Middle frontal gyrus (tissue), 1 donor: ENCODE results near the gene PPP1R2.
"Not testable (repeated sequence)": the region's sequence is repeated elsewhere in the genome, so short reads cannot be mapped to it uniquely, and the experiment has no call there.

Source experiments
- DNase-seq: peaks from one replicate; pipeline ENCODE4 v3.0.0-alpha.2; 2015; ENCODE audit warnings: low spot score; ENCODE audit errors: extremely low spot score

Gene PPP1R2

GRCh38 chr3:195539479-195539878 is 3.6 kb downstream of the PPP1R2 start:
- DNase-seq: no peak

DNA sequence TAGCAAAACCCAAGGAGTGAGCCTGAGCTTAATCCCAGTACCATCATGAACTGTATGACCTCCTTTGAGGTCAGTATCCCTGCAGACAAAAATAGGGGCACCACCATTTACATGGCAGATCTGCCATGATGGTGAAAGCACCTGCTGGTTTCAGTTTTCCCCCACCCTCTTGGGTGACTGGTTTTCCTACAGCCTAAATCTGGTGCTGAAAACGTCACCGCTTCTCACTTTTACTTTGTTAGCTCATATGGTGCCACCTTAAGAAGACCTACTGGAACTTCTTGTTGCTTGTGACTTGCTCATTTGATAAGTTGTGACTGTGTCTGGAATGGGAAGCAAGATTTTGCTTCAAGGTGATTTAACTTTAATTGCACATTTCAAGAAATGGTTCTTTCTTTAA is 5.1 kb downstream of the PPP1R2 start:
- no peak for DNase-seq

DNA sequence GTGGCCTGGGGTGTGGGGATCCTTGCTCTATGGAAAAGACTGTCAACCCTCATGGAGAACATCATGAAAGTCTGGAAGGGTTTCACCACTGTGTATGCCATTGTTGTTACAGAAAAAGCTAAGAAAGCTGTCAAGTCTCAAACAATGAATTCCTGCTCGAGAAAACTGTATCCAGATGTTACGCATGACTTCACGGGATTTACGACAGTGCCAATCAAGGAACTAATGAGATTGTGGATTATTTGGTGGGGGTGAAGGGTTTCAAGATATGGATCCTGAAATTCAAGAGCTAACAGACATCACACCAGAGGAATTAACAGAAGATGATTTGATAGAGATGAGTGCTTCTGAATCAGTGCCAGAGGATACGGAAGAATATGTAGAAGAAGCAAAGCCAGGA is 7.8 kb downstream of the PPP1R2 start:
- no peak for DNase-seq

DNA sequence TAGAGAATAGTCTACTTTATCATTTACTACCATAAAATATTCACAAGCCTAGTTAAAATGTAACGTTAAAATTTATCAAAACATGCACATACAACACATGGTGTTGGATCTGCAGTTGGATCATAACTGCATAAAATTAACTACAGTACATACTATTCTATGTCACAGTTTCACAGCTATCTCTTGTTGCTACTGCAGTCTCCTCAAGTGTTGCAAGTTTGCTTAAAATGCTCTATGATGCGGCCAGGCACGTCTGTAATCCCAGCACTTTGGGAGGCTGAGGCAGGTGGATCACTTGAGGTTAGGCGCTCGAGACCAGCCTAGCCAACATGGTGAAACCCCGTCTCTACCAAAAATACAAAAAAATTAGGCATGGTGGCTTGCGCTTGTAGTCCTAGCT is 10.3 kb downstream of the PPP1R2 start:
- DNase-seq: no peak

GRCh38 chr3:195532345-195532744 is 10.8 kb downstream of the PPP1R2 start:
- no peak for DNase-seq

DNA sequence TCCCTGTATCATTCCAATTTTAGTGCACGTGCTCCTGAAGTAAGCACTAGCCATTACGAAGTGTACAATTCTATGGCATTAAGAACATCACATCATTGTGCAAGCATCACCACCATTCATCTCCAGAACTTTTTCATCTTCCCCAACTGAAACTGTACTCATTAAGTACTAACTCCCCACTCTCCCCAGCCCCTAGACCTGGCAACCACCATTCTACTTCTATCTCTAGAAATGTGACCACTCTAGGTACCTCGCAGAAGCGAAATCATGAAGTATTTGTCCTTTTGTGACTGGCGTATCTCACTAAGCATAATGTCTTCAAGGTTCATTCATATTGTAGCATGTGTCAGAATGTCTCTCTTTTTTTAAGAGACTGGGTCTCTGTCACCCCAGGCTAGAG is 11.4 kb downstream of the PPP1R2 start:
- DNase-seq: no peak

- DNase-seq: no peak
These were observed 16.6 kb downstream of the PPP1R2 start for GRCh38 chr3:195526492-195526891.

DNA sequence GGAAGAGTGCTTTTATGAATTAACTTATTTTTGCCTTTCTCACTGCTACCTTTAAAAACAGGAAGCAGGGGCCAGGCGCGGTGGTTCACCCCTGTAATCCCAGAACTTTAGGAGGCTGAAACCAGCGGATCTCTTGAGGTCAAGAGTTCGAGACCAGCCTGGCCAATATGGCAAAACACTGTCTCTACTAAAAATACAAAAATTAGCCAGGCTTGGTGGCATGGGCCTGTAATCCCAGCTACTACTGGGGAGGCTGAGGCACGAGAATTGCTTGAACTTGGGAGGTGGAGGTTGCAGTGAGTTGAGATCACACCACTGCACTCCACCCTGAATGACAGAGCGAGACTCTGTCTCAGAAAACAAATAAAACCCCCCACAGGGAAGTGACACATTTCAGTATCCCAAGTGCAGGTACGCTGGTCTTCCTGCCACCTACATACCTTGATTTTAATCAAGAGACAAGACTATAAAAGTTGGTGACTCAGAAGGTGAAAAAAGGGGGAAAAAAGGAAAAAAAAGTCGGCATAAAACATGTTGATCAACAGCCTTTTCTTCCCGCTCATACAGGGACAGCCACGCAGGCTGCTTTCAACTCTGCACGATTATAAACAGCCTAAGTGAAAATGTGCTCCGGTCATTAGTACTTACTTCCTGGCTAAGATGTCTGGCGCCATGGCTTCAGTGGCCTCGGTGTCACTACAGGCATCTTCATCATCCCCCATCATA is 18.8 kb downstream of the PPP1R2 start:
- DNase-seq: no peak

- no peak for DNase-seq
These were observed 20.7 kb downstream of the PPP1R2 start for GRCh38 chr3:195522254-195523023.

DNA sequence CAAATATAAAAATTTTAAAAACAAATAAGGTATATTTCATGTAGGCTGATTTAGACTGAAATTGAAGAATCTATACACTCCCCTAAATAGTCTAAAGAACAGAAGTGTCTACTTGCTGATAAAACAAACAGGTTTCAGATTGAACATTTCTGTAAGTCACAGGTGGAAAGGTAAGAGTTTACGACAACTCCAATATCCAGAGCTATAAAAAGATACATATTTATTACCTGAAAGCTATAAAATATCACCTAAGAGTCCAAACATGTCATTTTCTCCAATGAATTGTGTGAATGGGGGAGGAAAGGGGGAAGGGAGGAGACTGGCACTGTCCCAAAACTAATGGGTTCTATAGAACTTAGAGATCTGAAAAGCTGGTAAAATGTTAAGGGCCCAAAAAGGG is 26.1 kb downstream of the PPP1R2 start:
- DNase-seq: no peak

DNA sequence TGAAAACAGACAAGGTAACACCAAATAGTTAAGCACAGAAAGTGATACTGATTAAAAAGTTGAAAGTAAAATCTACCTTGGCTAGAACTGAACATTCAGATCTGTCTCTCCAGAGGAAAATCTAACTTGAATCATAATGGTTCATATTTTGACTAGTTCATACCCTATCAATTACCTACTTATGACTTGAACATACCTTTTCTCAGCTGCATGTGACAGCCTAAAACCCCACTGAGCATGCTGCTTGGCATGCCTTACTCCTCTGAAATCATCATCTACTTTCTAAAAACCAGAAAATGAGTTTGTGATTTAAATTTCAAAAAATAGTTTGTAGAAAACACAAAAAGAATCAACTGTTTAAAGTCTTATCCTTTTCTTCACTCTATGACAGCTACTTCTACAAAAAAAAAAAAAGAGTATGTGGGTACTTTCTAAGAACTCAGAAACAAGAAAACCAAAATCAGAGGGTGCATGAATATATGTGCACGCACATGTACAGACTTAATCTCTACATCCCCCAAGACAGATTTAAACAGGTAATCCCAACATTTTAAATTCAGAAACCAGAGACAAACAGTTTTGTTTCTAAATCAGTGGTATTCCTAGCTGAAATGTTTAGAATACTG is 28.4 kb downstream of the PPP1R2 start:
- not testable (repeated sequence) for DNase-seq

DNA sequence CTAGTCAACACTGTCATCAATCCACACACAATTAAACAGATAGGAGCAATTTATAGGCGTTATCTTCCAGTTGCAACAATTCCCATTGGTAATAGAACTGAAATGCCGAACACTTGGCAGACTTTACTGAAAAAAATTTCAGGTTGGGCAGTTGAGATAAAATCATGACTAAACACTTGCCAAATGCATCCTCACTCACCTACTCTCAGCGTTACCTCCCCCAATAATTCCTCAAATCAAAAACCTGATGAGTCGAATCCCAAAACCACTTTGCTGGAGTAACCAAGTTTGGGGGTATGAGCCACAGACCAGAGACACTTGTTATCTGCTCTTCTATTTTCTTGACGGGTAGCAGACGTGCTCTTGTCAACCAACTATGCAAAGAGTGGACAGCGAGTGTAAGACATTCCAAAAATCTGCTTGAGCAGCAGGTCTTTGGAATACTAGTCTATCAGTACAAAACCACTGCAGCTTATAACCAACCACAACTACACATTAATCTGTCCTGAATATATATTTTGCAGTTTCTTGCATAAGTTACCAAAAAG is 30.3 kb downstream of the PPP1R2 start:
- no peak for DNase-seq

DNA sequence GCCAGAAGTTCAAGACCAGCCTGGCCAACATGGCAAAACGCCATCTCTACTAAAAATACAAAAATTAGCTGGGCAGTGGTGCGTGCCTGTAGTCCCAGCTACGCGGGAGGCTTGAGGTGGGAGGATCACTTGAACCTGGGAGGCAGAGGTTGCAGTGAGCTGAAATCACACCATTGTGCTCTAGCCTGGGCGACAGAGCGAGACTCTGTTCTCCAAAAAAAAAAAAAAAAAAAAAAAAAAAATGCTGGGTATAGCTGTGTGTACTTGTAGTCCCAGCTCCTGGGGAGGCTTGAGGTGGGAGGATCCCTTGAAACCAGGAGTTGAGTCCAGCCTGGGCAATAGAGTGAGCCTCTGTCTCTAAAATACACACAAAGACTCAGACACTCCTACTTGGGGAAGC is 32.0 kb downstream of the PPP1R2 start:
- no peak for DNase-seq

DNA sequence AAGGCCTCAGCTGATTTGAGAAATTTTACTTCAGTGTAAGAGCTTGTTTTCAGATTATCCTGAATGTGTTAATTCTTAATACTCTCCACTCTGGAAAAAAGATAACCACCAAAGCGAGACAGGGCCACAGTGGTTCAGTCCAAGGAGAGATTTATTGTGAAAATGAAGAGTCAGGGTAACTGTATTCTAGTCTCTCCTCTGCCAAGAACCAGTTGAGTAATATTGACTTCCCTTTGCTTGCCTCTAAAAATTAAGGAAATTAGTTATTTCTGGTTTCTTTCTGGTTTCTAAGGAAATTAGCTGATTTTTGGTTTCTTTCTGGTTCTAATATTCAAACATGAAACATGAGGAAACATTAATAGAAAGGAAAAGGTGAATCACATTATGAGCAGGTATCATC is 34.9 kb downstream of the PPP1R2 start:
- DNase-seq: no peak

DNA sequence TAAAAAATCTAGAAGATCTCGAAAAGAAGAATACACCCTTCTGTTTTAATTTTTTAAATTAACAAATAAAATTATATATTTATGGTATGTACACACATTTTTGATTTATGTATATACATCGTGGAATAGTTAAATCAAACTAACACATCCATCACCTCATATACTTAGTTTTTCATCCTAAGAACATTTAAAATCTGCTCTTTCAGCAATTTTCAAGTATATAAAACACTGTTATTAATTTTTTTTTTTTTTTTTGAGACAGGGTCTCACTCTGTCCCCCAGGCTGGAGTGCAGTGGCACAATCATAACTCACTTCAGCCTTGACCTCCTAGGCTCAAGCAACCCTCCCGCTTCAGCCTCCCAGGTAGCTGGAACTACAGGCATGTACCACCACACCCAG is 67.5 kb downstream of the PPP1R2 start:
- DNase-seq: no peak

DNA sequence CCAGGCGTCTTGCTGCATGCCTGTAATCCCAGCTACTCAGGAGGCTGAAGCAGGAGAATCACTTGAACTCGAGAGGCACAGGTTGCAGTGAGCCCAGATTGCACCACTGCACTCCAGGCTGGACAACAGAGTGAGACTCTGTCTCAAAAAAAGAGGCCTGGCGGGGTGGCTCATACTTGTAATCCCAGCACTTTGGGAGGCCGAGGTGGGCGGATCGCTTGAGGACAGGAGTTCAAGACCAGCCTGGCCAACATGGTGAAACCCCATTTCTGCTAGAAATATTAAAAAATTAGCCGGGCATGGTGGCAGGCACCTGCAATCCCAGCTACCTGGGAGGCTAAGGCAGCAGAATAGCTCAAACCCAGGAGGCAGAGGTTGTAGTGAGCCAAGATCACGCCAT is 68.0 kb downstream of the PPP1R2 start:
- not testable (repeated sequence) for DNase-seq

DNA sequence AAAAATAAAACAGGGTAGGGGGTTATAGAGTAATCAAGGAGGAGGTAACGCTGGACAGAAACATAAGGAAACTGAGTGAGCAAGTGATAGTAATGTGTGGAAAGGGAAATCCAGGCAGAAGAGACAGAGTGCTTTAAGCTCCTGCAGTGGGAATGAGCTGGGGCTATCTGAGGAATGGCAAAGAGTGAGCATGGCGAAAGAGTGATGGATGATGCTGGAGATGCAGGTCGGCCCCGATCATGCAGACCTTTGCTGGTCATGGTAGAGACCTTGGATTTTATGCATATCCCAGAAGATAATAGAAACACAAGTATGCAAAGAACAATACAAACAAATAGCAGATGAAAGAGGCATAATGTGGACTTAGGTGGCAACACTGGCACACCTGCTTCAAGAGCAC is 74.3 kb downstream of the PPP1R2 start:
- no peak for DNase-seq

DNA sequence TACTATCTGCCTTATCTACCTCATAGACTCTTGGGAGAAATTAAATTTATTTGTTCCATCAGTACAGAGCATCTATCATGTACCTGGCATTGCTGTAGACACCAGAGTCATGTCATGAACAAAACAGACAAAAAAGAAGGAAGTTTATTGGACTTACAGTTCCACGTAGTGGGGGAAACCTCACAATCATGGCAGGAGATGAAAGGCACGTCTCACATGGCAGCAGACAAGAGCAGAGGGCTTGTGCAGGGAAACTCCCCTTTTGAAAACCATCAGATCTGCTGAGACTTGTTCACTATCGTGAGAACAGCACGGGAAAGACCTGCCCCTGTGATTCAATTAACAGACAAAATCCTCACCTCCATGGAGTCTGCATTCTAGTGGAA is 74.7 kb downstream of the PPP1R2 start:
- DNase-seq: no peak

DNA sequence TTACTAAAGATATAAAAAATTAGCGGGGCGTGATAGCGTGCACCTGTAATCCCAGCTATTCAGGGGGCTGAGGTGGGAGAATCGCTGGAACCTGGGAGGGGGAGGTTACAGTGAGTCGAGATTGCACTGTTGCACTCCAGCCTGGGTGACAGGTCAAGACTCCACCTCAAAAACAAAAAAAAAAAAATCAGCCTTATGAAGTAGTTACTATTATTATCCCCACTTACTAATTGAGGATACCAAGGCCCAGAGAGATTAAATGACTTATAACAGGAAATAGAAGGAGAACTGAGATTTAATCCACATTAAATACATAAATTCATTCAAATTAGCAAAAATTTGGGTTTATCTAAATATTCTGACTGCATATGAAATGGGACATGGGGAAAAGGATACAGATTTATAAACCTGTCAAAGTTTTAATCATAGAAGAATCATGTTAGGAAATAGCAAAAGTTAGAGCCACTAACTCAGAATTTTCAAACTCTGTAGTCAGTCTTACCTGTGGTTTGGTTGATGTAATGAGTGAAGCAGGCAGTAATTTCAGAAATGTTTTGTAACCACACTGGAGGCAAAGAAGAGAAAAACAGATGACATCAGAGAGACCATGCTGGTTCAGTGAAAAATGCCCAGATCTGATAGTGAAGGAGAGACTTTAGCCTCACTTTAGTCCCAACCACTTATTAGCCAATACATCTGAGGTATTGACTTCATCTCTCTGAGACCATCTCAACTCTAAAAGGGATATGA is 75.3 kb downstream of the PPP1R2 start:
- no peak for DNase-seq

- DNase-seq: no peak
These were observed 76.9 kb downstream of the PPP1R2 start for GRCh38 chr3:195466251-195466650.
